Uterus (tissue), 2 donors: ENCODE results near the gene KIAA1755.

Experiments
- CTCF ChIP-seq, 4 experiments: fragments of 200-600 bp in 2 of 4; fragments of 450-650 bp in 2 of 4; sonication (generic) in 2 of 4; IDR thresholded peaks; one replicate each; pipeline ENCODE4 v1.5.1; 2016 to 2019; ENCODE audit warnings: antibody characterized with exemption in 4 of 4, mild to moderate bottlenecking in 2 of 4, moderate library complexity in 1 of 4
- POLR2A ChIP-seq, 2 donors: fragments of 450-650 bp; IDR thresholded peaks; one replicate each; pipeline ENCODE4 v1.6.1; 2016; ENCODE audit warnings: antibody characterized with exemption in 2 of 2, mild to moderate bottlenecking in 1 of 2, moderate library complexity in 1 of 2

GRCh38 chr20:38302786-38303185 is 42.3 kb upstream of the KIAA1755 start:
- no peak for TF ChIP-seq POLR2A (IDR thresholded peaks at IDR 0.05)
- no peak for TF ChIP-seq CTCF (IDR thresholded peaks at IDR 0.05)
